Measurements from ENCODE around the gene FAM200C.
"Not testable (repeated sequence)": the region's sequence is repeated elsewhere in the genome, so short reads cannot be mapped to it uniquely, and the experiment has no call there.

Gene FAM200C

GRCh38 chr5:160399402-160400353 is at the start of gene FAM200C:
Gene FAM200C (minus strand): TSS chr5:160400054. CDS start chr5:160395490, 4,564 bp downstream.
- peak; percentile 82 for DNase-seq

GRCh38 chr5:160449458-160449857 is 49.6 kb upstream of the FAM200C start:
- no peak for DNase-seq

- no peak for DNase-seq
Observed at GRCh38 chr5:160448886-160449285, 49.0 kb upstream of the FAM200C start.

- no peak for DNase-seq
Observed at GRCh38 chr5:160445751-160446150, 45.9 kb upstream of the FAM200C start.

GRCh38 chr5:160445132-160445531 is 45.3 kb upstream of the FAM200C start:
- DNase-seq, result no peak

GRCh38 chr5:160444407-160444806 is 44.6 kb upstream of the FAM200C start:
- no peak for DNase-seq

- DNase-seq, result no peak
Observed at GRCh38 chr5:160442824-160443431, 43.1 kb upstream of the FAM200C start.

- DNase-seq, result no peak
Observed at GRCh38 chr5:160441311-160441781, 41.5 kb upstream of the FAM200C start.

GRCh38 chr5:160439205-160439600 is 39.3 kb upstream of the FAM200C start:
- DNase-seq, result peak; percentile 51

GRCh38 chr5:160438316-160439204 is 38.7 kb upstream of the FAM200C start:
- DNase-seq, result peak; percentile 15

- DNase-seq, result no peak
Observed at GRCh38 chr5:160437271-160437670, 37.4 kb upstream of the FAM200C start.

- not testable (repeated sequence) for DNase-seq
Observed at GRCh38 chr5:160436661-160437060, 36.8 kb upstream of the FAM200C start.

GRCh38 chr5:160436017-160436416 is 36.2 kb upstream of the FAM200C start:
- DNase-seq, result no peak

GRCh38 chr5:160435532-160435931 is 35.7 kb upstream of the FAM200C start:
- DNase-seq, result no peak

- peak; percentile 36 for DNase-seq
Observed at GRCh38 chr5:160434022-160434531, 34.2 kb upstream of the FAM200C start.

- DNase-seq, result no peak
Observed at GRCh38 chr5:160432787-160433186, 32.9 kb upstream of the FAM200C start.

GRCh38 chr5:160432196-160432595 is 32.3 kb upstream of the FAM200C start:
- no peak for DNase-seq

GRCh38 chr5:160427607-160428006 is 27.8 kb upstream of the FAM200C start:
- no peak for DNase-seq

- no peak for DNase-seq
Observed at GRCh38 chr5:160423099-160423498, 23.2 kb upstream of the FAM200C start.

- DNase-seq, result peak; percentile 92
Observed at GRCh38 chr5:160421625-160422258, 21.9 kb upstream of the FAM200C start, which contains the start of gene PTTG1. Gene PTTG1 (plus strand): TSS chr5:160421855. CDS start chr5:160422313, 458 bp downstream.

GRCh38 chr5:160420331-160420610 is 20.4 kb upstream of the FAM200C start:
- DNase-seq, result no peak
